Naive thymus-derived CD8-positive, alpha-beta T cell (primary cell): ENCODE results near the gene TGFB2. TPM values are rescaled to one million over a fixed set of nuclear protein-coding genes. Genes with fewer than 3 reads are reported as not detected.
A peak's percentile ranks its signal among the peaks of the same experiment; 100 is the strongest.

Source experiments
- ATAC-seq, 2 donors: fragments of 150-1000 bp; cut with Tn5 transposase in 1 of 2; sonication (Bioruptor Pico), chemical (Tn5 transposase) in 1 of 2; 1 replicate in 1 of 2; 2 replicates in 1 of 2; pipeline ENCODE4 v1.10.0; 2021; ENCODE audit warnings: mild to moderate bottlenecking in 2 of 2, moderate library complexity in 2 of 2
- POLR2A ChIA-PET: fragments of 350-600 bp; sonication (Branson Sonifier 250); formaldehyde crosslinking; loops from one replicate; lab custom pipeline; 2021; ENCODE audit warnings: antibody characterized with exemption; lab: Charles Lee
- DNase-seq, 10 donors: peaks; one replicate each; pipeline versions ENCODE4 v3.0.0 to v3.0.0-alpha.2; 2020 to 2022
- H3K27ac Mint-ChIP-seq, 10 donors: one replicate each; pipeline ENCODE4 v1.8.0; 2020 to 2022; ENCODE audit warnings: mild to moderate bottlenecking in 10 of 10, mixed read lengths in 10 of 10, moderate library complexity in 4 of 10, inconsistent platforms in 1 of 10
- H3K27me3 Mint-ChIP-seq, 5 donors: one replicate each; pipeline ENCODE4 v1.8.0; 2021 to 2022; ENCODE audit warnings: mixed read lengths in 5 of 5
- H3K36me3 Mint-ChIP-seq, 3 donors: one replicate each; pipeline ENCODE4 v1.8.0; 2020 to 2022; ENCODE audit warnings: mixed read lengths in 3 of 3, mild to moderate bottlenecking in 2 of 3, inconsistent platforms in 1 of 3
- H3K4me1 Mint-ChIP-seq, 4 donors: one replicate each; pipeline ENCODE4 v1.8.0; 2021 to 2022; ENCODE audit warnings: mixed read lengths in 4 of 4
- H3K4me3 Mint-ChIP-seq, 10 donors: one replicate each; pipeline ENCODE4 v1.8.0; 2020 to 2022; ENCODE audit warnings: mild to moderate bottlenecking in 10 of 10, mixed read lengths in 10 of 10, moderate library complexity in 6 of 10, inconsistent platforms in 1 of 10
- H3K9me3 Mint-ChIP-seq, 9 donors: one replicate each; pipeline ENCODE4 v1.8.0; 2020 to 2022; ENCODE audit warnings: mixed read lengths in 9 of 9, mild to moderate bottlenecking in 3 of 9, inconsistent platforms in 1 of 9, moderate library complexity in 1 of 9
- polyA plus RNA-seq, 3 donors: library from polyadenylated mRNA; unstranded; fragments of 300-500 nt; fragmentation: Illumina TruSeq; gene quantifications; one replicate each; pipeline ENCODE4 v1.2.3, GENCODE V29; 2021
- total RNA-seq, 8 experiments: library from RNA in 2 of 8; stranded (reverse) in 2 of 8; gene quantifications; one replicate each; pipeline ENCODE4 v1.2.3 and lab custom pipeline; 2021 to 2026

Gene TGFB2
- total and polyA plus RNA-seq, 5 experiments from 2014 or later = 0.16 TPM; not detected in 4

DNA sequence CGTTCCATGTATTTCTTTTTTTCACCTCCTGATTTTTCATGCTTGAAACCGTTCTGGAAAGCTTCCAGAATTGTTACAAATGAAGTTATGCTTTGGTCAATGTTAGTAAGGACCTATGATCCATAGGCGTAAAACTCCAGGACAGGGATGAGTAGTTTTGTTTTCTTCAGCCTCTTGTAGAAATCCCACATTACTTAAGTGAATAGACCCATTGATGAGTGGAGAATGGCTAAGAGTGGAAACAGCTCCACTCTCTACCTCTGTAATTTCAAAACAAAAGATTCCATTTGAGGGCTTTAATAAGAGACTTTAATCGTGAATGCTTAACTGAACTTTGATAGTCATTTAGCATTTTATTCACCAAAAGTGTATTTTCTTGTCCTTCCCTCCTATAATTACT, 3.0 kb upstream of the TGFB2 start:
- H3K27ac Mint-ChIP-seq = no peak overlapping the region
- POLR2A ChIA-PET = no interaction called here

DNA sequence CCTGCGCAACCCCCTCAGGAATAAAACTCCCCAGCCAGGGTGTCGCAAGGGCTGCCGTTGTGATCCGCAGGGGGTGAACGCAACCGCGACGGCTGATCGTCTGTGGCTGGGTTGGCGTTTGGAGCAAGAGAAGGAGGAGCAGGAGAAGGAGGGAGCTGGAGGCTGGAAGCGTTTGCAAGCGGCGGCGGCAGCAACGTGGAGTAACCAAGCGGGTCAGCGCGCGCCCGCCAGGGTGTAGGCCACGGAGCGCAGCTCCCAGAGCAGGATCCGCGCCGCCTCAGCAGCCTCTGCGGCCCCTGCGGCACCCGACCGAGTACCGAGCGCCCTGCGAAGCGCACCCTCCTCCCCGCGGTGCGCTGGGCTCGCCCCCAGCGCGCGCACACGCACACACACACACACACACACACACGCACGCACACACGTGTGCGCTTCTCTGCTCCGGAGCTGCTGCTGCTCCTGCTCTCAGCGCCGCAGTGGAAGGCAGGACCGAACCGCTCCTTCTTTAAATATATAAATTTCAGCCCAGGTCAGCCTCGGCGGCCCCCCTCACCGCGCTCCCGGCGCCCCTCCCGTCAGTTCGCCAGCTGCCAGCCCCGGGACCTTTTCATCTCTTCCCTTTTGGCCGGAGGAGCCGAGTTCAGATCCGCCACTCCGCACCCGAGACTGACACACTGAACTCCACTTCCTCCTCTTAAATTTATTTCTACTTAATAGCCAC, 696 bp downstream of the TGFB2 start:
- POLR2A ChIA-PET = no interaction called here
- peaks cover 8 to 23% (median 22%) of the 10 kb centered on the region in 3 donors for H3K36me3 Mint-ChIP-seq
- DNase-seq (peak in 9 of 10 donors; percentile 7 to 44 (median 26)), ATAC-seq (peak; percentile 73 to 80)
- H3K27ac Mint-ChIP-seq = peak overlapping the region in 4 of 10 donors; percentile 49 to 73 (median 66)
- H3K4me3 Mint-ChIP-seq = no peak overlapping the region
- H3K27me3 Mint-ChIP-seq = peaks cover 4 to 35% (median 17%) of the 10 kb centered on the region in 5 donors
- H3K9me3 Mint-ChIP-seq = no peaks in the 10 kb centered on the region
- H3K4me1 Mint-ChIP-seq = peaks cover 6 to 40% (median 18%) of the 10 kb centered on the region in 4 donors

More for the DNA sequence above, 3.0 kb upstream of the TGFB2 start:
- H3K27me3 Mint-ChIP-seq = peaks cover 3 to 30% (median 16%) of the 10 kb centered on the region in 5 donors
- H3K4me3 Mint-ChIP-seq = no peak overlapping the region
- ATAC-seq (no peak), DNase-seq (no peak)
- no peaks in the 10 kb centered on the region for H3K9me3 Mint-ChIP-seq
- H3K4me1 Mint-ChIP-seq = peaks cover 0 to 13% (median 8%) of the 10 kb centered on the region in 4 donors
- H3K36me3 Mint-ChIP-seq = peaks cover 8 to 32% (median 23%) of the 10 kb centered on the region in 3 donors

DNA sequence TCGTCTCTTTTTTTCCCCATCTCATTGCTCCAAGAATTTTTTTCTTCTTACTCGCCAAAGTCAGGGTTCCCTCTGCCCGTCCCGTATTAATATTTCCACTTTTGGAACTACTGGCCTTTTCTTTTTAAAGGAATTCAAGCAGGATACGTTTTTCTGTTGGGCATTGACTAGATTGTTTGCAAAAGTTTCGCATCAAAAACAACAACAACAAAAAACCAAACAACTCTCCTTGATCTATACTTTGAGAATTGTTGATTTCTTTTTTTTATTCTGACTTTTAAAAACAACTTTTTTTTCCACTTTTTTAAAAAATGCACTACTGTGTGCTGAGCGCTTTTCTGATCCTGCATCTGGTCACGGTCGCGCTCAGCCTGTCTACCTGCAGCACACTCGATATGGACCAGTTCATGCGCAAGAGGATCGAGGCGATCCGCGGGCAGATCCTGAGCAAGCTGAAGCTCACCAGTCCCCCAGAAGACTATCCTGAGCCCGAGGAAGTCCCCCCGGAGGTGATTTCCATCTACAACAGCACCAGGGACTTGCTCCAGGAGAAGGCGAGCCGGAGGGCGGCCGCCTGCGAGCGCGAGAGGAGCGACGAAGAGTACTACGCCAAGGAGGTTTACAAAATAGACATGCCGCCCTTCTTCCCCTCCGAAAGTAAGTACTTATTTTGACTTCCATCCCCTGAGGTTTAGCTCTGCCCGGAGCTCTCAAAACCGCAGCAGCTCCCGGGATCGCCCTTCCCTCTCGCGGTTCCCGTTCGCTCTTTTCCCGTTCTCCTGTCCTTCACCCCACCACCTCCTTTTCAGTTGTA, 1.5 kb downstream of the TGFB2 start:
- Mint-ChIP-seq H3K27me3 (peaks cover 0 to 27% (median 15%) of the 10 kb centered on the region in 5 donors), H3K4me3 (no peak overlapping the region), H3K27ac (peak overlapping the region in 7 of 10 donors; percentile 6 to 82 (median 66)), H3K4me1 (peaks cover 13 to 48% (median 21%) of the 10 kb centered on the region in 4 donors), H3K36me3 (peaks cover under 1 to 16% (median 15%) of the 10 kb centered on the region in 3 donors), H3K9me3 (no peaks in the 10 kb centered on the region)
- no peak for ATAC-seq
- POLR2A ChIA-PET = no interaction called here
- peak in 2 of 10 donors; percentile 14 to 22 for DNase-seq

DNA sequence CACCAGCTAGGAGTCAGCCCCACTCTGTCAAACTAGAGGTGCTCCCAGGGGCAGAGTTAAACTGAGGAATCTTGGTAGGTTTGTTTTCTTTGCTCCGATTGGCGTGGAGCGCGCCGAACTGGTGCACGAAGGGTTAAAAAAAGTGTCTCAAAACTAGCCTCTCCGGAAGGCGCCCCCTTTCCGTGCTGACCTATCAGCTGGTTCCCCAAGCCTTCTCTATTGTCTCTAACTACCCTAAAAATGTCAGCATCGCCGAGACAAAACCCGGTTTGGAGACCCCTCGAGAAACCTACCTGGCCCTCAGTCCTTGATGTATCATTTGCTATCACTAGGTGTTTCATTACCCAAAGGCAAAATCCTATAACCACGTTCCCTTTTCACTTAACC, 2.2 kb downstream of the TGFB2 start:
- peak in 1 of 10 donors; percentile 3 for DNase-seq
- no peak for ATAC-seq
- Mint-ChIP-seq H3K27ac (peak overlapping the region in 2 of 10 donors; percentile 71 to 82), H3K4me3 (no peak overlapping the region), H3K27me3 (peaks cover 0 to 20% (median 12%) of the 10 kb centered on the region in 5 donors), H3K36me3 (peaks cover 0 to 10% (median 10%) of the 10 kb centered on the region in 3 donors), H3K4me1 (peaks cover 16 to 50% (median 24%) of the 10 kb centered on the region in 4 donors), H3K9me3 (no peaks in the 10 kb centered on the region)
- POLR2A ChIA-PET = interaction anchor here (0.7 kb wide), 1 partner anchor 67 kb away, joined by 4 read pairs; no protein-coding TSS in a partner anchor

DNA sequence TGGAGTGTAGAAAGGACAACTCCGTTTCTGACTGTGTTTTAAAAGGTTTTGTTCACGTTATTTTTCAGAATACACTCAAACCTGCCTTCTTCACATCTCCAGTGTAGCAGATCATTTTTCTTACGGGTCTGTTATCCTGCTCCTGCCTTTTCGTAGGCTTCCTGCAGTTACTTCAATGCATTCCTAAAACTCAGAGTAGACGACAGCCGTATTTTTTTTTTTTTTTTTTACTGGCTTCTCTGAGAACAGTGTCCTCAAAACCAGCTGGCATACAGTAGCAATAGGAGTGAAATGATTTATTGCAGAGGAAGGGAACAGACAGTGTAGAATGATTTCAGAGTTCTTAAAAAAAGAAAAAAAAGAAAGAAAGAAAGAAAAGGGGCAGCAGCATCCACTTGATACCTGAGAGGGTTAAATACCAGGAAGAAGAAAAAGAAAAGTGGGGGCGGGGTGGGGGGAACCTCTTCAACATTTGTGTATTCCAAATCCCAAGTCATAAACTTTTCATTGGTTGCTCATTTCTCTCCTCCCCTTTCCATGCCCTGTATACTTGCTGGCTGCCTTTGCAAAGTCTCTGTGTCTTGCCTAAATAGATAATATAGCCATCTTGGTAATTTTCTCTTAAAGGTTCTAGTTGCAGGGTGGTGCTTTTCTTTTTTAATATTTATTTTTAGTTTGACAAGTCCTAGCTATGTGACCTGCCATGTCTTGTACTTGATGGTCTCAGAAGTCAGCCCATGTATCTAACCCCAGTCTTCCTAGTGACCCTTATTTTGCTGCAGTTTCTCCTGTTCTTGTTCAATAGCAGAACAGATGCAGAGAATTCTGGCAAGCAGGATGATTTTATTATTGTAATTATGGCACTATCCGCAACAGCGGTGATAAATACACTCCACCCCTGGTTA, 2.8 kb downstream of the TGFB2 start:
- Mint-ChIP-seq H3K9me3 (no peaks in the 10 kb centered on the region), H3K4me1 (peaks cover 16 to 50% (median 24%) of the 10 kb centered on the region in 4 donors), H3K36me3 (peaks cover 0 to 5% (median 3%) of the 10 kb centered on the region in 3 donors), H3K4me3 (peak overlapping the region in 5 of 10 donors; percentile 20 to 62 (median 59)), H3K27ac (peak overlapping the region in 2 of 10 donors; percentile 5 to 12), H3K27me3 (peaks cover 0 to 19% (median 12%) of the 10 kb centered on the region in 5 donors)
- no peak for ATAC-seq
- DNase-seq = no peak
- POLR2A ChIA-PET = interaction anchor here (0.7 kb wide), 1 partner anchor 68 kb away, joined by 4 read pairs; no protein-coding TSS in a partner anchor

DNA sequence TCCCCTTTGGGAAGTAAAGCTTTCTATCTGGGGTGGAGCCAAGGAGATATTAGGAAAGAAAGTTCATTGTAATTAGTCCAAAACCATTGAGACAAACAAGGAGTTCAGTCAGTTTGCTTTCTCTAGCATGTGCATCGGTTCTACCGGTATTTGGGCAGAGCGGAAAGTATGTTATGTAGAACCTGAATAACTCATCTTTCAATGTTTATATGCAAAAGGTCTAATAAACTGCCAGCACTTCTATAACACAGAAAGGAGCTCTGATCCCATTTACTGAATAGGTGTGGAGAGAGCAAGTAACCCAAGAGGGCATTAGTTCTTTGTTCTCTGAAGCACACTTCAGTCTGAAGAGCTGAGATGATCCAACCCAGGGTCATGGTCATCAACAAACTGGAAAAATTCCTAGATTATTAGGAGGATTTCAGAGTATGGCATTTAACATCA, 3.5 kb downstream of the TGFB2 start:
- peaks cover 0 to 19% (median 9%) of the 10 kb centered on the region in 5 donors for H3K27me3 Mint-ChIP-seq
- H3K27ac Mint-ChIP-seq = peak overlapping the region in 1 of 10 donors; percentile 12
- POLR2A ChIA-PET = no interaction called here
- ATAC-seq (no peak), DNase-seq (no peak)
- peaks cover 16 to 50% (median 24%) of the 10 kb centered on the region in 4 donors for H3K4me1 Mint-ChIP-seq
- peaks cover 0 to under 1% (median 0%) of the 10 kb centered on the region in 3 donors for H3K36me3 Mint-ChIP-seq
- no peak overlapping the region for H3K4me3 Mint-ChIP-seq
- H3K9me3 Mint-ChIP-seq = no peaks in the 10 kb centered on the region

DNA sequence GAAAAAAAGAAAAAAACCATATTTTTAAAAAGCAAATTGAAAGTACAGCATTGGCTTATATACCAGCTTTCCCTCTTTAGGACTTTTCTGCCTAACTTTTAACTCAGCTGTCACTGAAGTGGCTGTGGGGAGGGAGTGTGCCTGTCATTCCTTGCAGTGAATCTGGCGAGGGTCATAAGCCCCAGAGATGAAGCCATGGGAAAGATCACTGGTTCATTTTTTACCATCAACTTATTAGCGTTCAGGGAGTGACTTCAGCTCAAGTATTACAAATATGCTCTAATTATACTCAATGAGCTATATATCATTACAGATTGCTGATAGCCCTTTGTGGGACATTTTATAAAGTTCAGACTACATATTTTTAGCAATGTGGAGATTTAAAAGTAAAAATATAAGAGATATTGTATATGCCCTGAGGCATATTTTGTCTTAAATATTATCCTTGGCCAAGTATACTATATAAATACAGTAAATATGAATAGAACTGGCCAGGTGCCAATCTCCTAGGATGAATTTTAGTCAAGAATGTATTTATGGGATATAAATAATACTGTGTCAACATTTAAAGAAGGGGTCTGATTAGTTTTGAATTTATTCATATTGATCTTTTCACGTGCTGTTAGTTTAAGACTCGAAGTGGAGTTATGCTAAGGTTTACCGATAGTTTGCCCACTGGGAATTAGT, 4.4 kb downstream of the TGFB2 start:
- H3K36me3 Mint-ChIP-seq = no peaks in the 10 kb centered on the region
- no peak overlapping the region for H3K4me3 Mint-ChIP-seq
- H3K4me1 Mint-ChIP-seq = peaks cover 16 to 50% (median 24%) of the 10 kb centered on the region in 4 donors
- H3K27me3 Mint-ChIP-seq = peaks cover 0 to 19% (median 9%) of the 10 kb centered on the region in 5 donors
- H3K27ac Mint-ChIP-seq = peak overlapping the region in 1 of 10 donors; percentile 8
- ATAC-seq (no peak), DNase-seq (no peak)
- no peaks in the 10 kb centered on the region for H3K9me3 Mint-ChIP-seq
- POLR2A ChIA-PET = no interaction called here

DNA sequence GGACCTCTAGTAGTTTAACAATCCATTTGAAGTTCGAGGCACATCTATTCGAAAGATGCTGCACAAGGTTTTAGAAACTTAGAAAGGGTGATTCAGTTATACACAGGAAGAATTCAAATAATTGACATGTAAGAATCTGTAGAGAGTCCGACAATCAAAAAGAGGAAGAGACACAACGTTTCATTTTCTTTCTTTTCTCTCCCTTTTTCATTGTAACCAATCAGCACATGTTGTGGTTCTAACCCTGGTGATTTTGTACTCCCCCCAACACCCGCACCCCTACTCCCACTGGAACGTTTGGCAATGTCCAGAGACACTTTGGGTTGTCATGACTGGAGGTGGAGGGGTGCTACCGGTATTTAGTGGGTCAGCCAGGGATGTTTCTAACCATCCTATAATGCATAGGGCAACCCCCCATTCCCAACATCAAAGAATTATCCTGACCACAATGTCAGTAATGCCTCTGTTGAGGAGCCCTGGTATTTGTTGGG, 4.9 kb downstream of the TGFB2 start:
- Mint-ChIP-seq H3K4me1 (peaks cover 16 to 50% (median 24%) of the 10 kb centered on the region in 4 donors), H3K9me3 (no peaks in the 10 kb centered on the region), H3K27me3 (peaks cover 0 to 19% (median 9%) of the 10 kb centered on the region in 5 donors), H3K4me3 (no peak overlapping the region), H3K36me3 (no peaks in the 10 kb centered on the region), H3K27ac (peak overlapping the region in 1 of 10 donors; percentile 8)
- ATAC-seq = no peak
- no peak for DNase-seq
- POLR2A ChIA-PET = no interaction called here

DNA sequence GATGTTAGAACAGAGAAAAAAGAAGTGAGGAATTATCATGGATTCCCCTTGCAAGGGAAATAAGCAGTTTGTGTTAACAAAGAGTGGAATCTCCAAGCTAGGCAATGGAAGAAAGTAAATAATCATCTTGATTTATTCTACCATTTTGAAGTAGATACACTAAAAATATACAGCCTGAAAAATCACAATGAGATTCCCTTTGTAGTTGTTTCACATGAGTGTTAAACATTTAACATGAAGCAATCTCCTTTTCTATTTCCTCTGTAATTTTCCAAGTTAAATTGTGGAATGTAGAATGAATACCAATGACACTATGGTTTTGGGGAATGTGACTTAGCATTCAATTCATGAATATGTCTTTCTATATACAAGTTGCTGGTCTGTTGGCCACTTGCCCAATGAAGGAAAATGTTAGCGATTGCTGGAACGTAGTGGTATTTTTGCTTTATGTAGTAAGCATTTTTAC, 5.7 kb downstream of the TGFB2 start:
- H3K27me3 Mint-ChIP-seq = peaks cover 0 to 19% (median 9%) of the 10 kb centered on the region in 5 donors
- DNase-seq (no peak), ATAC-seq (no peak)
- H3K27ac Mint-ChIP-seq = peak overlapping the region in 5 of 10 donors; percentile 36 to 74 (median 53)
- no peaks in the 10 kb centered on the region for H3K9me3 Mint-ChIP-seq
- POLR2A ChIA-PET = no interaction called here
- H3K36me3 Mint-ChIP-seq = no peaks in the 10 kb centered on the region
- H3K4me3 Mint-ChIP-seq = peak overlapping the region; percentile 69 to 82 (median 78)
- peaks cover 16 to 50% (median 24%) of the 10 kb centered on the region in 4 donors for H3K4me1 Mint-ChIP-seq

DNA sequence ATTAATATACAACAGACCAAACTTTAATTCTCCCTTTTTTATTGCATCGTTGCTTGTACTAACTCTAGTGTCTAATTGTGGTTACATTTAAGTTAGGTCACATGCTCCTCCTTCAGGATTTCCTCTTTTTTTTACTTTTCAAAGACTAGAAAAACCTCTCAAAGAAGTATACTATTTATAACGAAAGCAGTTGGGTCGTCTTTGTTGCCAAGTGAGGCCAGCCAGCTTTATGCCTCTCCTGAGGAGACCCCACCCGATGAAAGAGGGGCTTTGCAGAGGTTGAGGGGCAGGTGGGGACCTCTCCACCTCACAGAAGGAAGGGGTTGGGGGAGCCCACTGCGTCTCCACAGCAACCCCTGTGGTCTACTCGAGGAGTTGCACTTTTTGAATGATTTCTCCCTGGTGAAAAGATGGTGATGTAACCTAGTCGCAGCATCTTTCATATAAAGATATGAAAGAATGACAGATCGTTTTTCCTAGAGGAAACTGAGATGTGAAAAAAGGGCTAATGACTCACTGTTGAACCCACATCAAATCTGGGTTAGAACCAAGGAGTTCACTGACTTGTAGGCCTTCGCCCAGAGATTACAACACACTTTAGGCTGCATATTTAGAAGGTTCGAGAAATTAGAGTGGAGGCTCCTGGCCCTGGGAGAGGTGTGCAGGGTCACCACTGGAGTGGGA, 6.4 kb downstream of the TGFB2 start:
- POLR2A ChIA-PET = interaction anchor here (0.6 kb wide), 1 partner anchor 1693 kb away, joined by 3 read pairs; no protein-coding TSS in a partner anchor
- Mint-ChIP-seq H3K4me3 (peak overlapping the region; percentile 69 to 82 (median 78)), H3K9me3 (no peaks in the 10 kb centered on the region), H3K27ac (peak overlapping the region in 7 of 10 donors; percentile 3 to 74 (median 37)), H3K36me3 (no peaks in the 10 kb centered on the region), H3K27me3 (peaks cover 0 to 13% (median 5%) of the 10 kb centered on the region in 5 donors), H3K4me1 (peaks cover 14 to 43% (median 21%) of the 10 kb centered on the region in 4 donors)
- peak in 5 of 10 donors; percentile 4 to 34 (median 23) for DNase-seq
- peak; percentile 71 to 76 for ATAC-seq
